Activated T-helper 1 cell treated with Interleukin-2 at 50 U/mL for 16 hours (primary cell): ENCODE data around the gene MRRF.

Experiments used
- DNase-seq: peaks from one replicate; pipeline ENCODE4 v3.0.0-alpha.2; 2020; ENCODE audit warnings: low read depth

The MRRF gene

DNA sequence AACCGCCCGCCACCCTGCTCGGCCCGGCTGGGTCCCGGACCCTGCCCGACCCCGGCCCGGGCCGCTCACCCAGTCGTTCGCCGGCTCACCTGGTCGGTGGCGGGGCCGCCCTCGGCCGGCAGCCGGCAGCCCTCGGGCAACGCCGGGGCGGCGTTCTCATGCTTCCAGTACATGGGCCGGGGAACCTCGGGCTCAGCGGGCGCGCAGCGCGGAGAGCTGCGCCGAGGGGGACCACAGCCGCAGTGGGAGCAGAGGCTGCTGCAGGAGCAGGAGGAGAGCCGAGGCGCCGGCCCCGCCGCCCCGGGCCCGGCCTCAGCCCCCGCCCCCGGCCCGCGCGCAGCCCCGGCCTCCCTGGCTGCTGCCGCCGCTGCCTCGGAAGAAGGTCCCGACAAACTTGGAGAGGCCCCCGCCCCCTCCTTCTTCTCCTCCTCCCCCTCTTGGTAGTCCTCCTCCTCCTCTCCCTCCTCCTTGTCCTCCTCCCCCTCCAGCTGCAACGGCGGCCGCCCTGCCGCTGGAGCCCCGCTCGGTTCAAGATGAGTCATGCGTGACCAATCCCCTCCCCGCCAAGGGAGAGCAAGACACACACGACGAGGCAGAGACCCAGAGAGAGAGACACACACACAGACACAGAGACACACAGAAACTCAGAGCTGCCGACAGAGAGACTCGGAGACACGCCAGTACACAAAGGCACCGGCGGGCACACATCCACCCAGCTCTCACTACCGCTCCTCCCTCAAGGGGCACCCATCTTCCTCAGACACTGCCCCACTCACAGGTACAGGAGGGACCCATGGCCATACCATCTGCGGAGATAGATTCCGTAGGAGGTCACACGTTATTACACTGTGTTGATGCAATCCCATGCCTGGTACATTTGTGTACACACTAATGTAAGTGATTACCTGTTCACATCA is 35.9 kb upstream of the MRRF start, which contains the start of gene LHX6:
Gene LHX6 (minus strand): TSS at position 390 of the 917 bp plus-strand sequence. CDS start 217 bp downstream, at position 173.
- no peak for DNase-seq

DNA sequence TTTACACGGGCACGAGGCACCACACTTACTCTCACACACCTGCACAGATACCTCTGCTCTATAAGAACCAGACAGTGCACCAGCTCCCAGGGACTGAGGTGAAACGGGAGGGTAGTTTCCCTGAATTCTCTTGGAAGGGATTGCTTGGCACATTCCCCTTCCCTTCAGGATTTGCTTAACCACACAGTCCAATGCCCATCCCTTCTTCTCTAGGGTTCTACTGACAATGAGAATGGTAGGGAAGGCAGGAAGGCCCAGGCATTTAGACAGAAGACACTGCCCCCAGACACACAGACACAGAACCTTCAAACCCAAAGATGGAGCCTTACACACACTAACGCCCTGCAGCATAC is 35.2 kb upstream of the MRRF start:
- DNase-seq, result no peak

- DNase-seq, result no peak
These were observed 31.8 kb upstream of the MRRF start for GRCh38 chr9:122232796-122233306.

GRCh38 chr9:122234022-122234748 is 30.5 kb upstream of the MRRF start:
- DNase-seq, result no peak

- DNase-seq, result no peak
These were observed 28.0 kb upstream of the MRRF start for GRCh38 chr9:122236681-122237080.

GRCh38 chr9:122239722-122240121 is 25.0 kb upstream of the MRRF start:
- no peak for DNase-seq

DNA sequence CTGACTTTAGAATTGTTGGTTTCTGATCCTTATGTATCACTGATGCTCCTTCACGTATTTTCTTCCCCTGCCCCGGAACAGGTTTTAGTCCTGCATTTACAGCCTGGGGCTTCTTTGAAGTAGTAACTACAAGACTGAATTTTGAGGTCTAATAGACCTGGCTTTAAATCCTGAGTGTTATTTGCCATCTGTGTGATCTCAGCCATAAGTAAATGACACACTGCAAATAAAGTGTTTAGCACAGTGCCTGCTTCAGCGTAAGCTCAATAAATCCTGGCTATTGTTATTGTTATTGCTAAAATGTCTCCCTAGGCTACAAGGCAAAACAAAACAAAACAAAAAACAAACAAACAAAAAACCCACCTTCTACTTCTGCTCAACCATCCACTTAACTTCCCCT is 20.3 kb upstream of the MRRF start:
- DNase-seq, result no peak

DNA sequence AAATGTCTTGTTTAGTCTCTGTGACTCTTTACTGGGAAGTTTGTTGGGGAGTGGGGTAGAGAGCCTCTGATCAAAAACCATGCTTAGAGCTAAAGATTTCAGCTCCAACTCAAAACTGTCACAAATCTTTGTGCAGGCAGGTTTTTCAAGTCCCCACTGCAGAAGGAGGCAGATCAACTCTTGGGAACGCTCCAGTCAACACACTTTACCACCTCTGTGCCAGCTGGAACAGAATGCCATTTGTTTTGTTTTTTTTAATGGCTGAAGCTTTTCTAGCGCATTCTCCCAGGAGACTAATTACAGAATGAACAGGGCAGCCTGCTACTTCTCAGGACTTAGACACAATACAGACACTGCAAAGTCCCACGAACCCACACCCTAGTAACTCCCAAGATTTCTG is 18.0 kb upstream of the MRRF start:
- DNase-seq, result no peak

DNA sequence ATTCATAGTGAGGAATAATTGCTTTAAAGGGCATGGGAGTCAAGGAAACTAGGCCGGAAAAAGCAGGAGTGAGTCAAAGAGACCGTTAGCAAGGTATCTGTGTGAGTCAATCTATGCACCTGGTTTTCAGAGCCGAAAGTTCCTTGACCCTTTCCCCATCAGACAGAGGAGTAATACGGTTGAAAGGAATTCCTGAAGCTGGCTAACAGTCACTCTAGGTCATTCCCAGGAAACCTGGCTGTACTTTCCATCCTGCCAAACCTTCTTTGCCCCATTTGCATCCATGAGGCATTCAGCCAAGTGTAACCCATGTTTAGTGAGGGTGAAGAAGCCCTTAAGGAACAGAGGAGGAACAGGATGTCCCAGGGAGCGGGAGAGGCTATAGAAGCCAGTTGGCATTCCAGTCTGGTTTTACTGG is 16.2 kb upstream of the MRRF start:
- DNase-seq, result no peak

DNA sequence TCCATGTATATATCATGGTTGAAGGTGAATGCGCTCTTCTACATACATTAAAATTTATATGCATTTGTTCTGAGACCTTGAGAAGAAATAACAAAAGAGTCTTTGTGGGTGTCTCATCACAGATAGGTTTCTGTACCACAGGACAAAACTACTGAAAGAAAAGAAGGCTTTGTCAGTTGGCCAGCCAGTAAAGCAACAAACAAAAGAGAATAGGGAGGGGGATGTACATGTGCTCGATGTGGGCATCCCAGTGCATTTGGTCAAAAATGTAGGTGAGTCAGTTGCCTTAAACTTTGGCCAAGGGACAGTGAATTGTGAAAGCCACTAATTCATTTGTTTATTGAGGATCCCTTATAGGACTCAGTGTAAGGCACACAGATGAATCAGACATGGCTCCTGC is 13.3 kb upstream of the MRRF start:
- no peak for DNase-seq

DNA sequence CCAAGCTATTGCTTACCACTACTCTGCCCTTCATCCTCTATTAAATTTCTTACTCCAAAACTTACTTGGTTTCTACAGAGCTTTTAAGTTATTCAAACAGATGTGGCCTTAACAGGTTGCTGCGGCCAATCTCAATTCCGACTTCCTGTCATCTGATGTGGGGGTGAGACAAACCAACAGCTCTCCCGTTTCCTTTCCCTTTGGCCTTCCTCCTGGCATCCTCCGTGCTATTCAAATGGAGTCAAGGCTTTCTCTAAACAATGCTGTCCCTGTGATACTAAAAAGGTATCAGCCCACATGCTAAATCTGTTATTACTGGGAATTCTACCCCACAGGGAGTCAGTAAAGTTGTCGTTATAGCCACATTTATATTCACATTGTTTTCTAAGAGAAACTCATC is 11.9 kb upstream of the MRRF start:
- DNase-seq, result no peak

GRCh38 chr9:122254761-122255160 is 9.9 kb upstream of the MRRF start:
- DNase-seq, result no peak

- DNase-seq, result no peak
These were observed 8.5 kb upstream of the MRRF start for GRCh38 chr9:122256206-122256605.

DNA sequence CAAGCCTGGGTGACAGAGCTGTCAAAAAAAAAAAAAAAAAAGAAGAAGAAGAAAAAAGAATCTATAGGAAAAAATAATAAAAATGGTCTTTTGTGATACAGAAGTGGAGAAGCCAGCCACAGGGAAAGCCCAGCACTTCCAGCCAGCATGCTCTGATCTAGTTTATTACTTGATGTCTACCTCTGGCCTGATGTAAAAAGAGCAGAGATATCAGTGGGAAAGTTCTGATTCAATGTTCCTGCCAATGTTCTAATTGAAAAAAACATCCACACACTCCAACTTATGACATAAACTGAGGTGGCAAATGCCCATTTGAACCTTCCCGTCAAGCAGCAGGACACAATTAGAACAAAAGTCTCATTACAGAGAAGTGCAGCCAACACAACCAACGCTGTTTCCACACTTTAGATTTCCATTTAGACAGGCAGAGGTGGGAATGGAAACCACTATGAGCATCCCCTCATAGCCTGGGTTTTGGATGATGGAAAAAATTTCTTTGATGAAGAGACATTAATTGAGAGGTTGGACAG is 5.7 kb upstream of the MRRF start:
- DNase-seq, result no peak

- no peak for DNase-seq
These were observed 3.2 kb upstream of the MRRF start for GRCh38 chr9:122261469-122261881.

- DNase-seq, result no peak
These were observed 2.6 kb upstream of the MRRF start for GRCh38 chr9:122262073-122262472.

DNA sequence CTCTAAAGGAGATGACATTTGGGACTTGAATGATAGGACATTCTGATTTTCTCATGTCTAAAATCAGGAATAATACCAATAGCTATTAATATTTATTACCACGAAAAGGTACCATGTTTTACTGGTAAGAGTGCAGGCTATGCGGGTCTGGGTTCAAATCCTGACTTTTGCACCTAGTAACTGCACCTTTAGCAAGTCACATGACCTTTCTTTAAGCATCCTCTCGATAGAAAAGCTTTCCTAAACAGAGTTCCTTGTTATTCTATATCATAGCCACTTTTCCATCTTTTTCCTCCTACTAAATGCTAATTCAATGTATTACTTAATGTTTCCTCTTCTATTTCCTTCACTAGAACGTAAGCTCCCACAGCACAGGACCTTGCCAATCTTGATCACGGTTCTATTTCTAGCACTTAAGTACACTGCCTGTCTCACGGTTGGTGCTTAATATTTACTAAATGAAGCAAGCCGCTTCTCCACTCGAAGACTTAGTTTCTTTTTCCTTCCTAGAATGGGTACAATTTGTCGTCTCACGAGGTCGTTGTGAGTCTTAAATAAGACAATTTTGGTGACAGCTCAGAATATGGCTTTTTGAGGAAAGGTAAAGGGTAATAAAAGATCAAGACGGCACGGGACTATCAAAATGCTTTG is 858 bp upstream of the MRRF start:
- DNase-seq, result no peak

- DNase-seq, result no peak
These were observed 650 bp downstream of the MRRF start for GRCh38 chr9:122265149-122265915.

DNA sequence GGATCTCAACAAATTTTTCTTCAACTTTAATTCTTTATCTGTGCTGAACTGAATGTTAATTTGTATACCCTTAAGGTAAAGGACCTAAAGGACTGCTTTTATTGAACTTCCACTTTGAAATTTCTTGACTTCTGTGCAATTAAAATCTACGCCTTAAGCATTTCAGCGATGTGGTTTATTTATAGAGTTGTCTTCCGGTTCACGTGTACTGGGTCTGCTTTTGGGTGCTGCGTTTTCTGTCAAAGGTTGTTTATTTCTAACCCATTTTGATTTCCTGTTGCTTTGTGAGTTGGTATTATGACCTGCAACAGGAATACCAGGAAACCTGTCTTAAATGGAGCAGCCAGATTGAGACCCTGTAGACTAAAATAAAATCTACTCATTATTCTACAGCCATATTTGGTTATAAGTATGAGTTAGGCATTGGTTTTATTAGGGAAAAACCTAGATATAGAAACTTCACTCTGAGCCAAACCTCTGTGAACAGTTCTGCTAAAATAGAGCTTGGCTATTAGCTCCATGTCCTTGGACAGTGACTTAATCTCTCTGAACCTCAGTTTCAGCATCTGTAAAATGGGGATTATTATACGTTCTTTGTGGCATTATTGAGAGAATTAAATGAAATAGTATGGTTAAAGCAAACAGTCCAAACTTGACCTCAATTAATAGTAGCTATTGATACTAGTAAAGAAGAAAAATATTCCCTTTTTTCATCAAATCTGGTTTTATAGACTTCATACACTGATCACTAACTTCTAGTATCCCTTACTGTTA is 3.5 kb downstream of the MRRF start:
- no peak for DNase-seq

GRCh38 chr9:122274055-122274454 is 9.4 kb downstream of the MRRF start:
- DNase-seq, result no peak

DNA sequence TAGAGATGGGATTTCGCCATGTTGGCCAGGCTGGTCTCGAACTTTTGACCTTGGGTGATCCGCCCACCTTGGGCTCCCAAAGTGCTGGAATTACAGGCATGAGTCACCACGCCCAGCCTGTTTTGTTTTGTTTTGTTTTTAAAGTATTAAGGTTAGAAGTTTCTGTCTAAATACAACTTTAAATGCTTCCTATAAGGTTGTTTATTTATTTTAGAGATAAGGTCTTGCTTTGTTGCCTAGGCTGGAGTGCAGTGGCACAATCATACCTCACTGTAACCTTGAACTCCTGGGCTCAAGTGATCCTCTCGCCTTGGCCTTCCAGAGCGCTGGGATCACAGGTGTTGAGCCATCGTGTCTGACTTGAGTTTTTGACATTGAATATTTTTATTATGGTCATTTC is 11.4 kb downstream of the MRRF start:
- no peak for DNase-seq
